ENCODE results near the gene OR10G3. TPM values are rescaled to one million over a fixed set of nuclear protein-coding genes. Genes with fewer than 3 reads are reported as not detected.

OR10G3 gene
- total RNA-seq, 1 donor from 2014 or later: not detected

DNA sequence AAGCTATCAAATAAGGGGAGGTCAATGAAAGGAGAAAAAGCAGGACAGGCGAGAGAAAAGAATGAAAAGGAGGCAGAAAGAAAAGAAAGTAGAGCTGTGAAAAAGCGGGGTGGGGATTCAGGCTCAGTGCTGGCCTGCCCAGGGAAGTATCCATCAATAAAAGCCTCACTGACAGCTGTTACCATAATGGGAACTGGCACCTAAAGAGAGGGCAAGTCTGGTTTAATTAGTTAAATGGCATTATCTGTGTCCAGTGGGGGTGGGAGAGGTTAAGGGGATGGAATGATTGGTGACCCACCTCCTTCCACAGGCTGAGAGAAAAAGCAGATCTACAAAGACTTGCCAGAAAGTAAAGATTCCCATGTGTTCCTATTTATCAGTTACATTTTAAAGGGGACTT is 61.2 kb downstream of the OR10G3 start:
- Mint-ChIP-seq H3K27ac (ENCODE audit: unreplicated experiment) (peak overlapping the region; percentile 5), H3K4me3 (ENCODE audit: unreplicated experiment) (no peak overlapping the region), H3K36me3 (ENCODE audit: low read depth, unreplicated experiment) (peaks cover 15% of the 10 kb centered on the region), H3K9me3 (ENCODE audit: unreplicated experiment) (no peaks in the 10 kb centered on the region), H3K4me1 (ENCODE audit: unreplicated experiment) (no peaks in the 10 kb centered on the region), H3K27me3 (ENCODE audit: unreplicated experiment) (peaks cover 2% of the 10 kb centered on the region)
- DNase-seq (ENCODE audit: low spot score): no peak
- TF ChIP-seq, protein P1, sequence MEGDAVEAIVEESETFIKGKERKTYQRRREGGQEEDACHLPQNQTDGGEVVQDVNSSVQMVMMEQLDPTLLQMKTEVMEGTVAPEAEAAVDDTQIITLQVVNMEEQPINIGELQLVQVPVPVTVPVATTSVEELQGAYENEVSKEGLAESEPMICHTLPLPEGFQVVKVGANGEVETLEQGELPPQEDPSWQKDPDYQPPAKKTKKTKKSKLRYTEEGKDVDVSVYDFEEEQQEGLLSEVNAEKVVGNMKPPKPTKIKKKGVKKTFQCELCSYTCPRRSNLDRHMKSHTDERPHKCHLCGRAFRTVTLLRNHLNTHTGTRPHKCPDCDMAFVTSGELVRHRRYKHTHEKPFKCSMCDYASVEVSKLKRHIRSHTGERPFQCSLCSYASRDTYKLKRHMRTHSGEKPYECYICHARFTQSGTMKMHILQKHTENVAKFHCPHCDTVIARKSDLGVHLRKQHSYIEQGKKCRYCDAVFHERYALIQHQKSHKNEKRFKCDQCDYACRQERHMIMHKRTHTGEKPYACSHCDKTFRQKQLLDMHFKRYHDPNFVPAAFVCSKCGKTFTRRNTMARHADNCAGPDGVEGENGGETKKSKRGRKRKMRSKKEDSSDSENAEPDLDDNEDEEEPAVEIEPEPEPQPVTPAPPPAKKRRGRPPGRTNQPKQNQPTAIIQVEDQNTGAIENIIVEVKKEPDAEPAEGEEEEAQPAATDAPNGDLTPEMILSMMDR (IDR thresholded peaks at IDR 0.05; ENCODE audit: unreplicated experiment): no peak

Other genes starting within 250 kb of the OR10G3 start
- gene SUPT16H, start 196.1 kb downstream of the OR10G3 start, total RNA-seq (ENCODE audit: unreplicated experiment): 84.6 TPM
- gene CHD8, start 124.0 kb downstream of the OR10G3 start, total RNA-seq (ENCODE audit: unreplicated experiment): 144 TPM
- 25.0 TPM for gene RAB2B, start 103.1 kb downstream of the OR10G3 start, total RNA-seq (ENCODE audit: unreplicated experiment)
- gene TOX4, start 102.9 kb downstream of the OR10G3 start, total RNA-seq (ENCODE audit: unreplicated experiment): 70.8 TPM
- 46.1 TPM for gene METTL3, start 68.7 kb downstream of the OR10G3 start, total RNA-seq (ENCODE audit: unreplicated experiment)
- gene SALL2, start 53.7 kb downstream of the OR10G3 start, total RNA-seq (ENCODE audit: unreplicated experiment): 38.4 TPM
- gene OR10G2, start 54.9 kb upstream of the OR10G3 start, total RNA-seq (ENCODE audit: unreplicated experiment): not detected
- gene OR4E2, start 73.8 kb upstream of the OR10G3 start, total RNA-seq (ENCODE audit: unreplicated experiment): not detected
- gene OR4E1, start 93.7 kb upstream of the OR10G3 start, total RNA-seq (ENCODE audit: unreplicated experiment): not detected

Measured in endothelial cell (in vitro differentiated cells).